ENCODE measurements around the gene PLEKHH2. TPM values are rescaled to one million over a fixed set of nuclear protein-coding genes. Genes with fewer than 3 reads are reported as not detected.

The PLEKHH2 gene
- total and polyA plus RNA-seq, 2 of the 13 experiments (the other 11 are each of a cell fraction or from before 2014, with no cell fraction given): 1.1 to 3.0 TPM

DNA sequence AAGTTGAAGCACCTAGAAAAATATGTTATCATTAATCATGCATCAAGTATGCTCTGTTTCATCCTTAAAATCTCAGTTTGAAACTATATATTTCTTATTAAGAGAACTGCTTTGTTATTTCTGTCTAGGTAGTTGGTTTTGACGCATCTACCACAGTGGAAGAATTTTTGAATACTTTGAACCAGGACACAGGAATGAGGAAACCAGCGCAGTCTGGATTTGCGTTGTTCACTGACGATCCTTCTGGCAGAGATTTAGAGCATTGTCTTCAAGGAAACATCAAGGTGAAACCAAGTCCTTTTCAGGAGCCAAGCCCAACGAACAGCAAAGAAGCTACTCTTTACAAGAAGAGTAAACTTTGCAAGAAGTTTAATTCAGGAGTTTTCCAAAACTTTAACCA lies 106.6 kb downstream of the PLEKHH2 start:
- BruUV-seq (replicated peaks): no TSS peak
- FAIRE-seq: no peak
- WGBS (ENCODE audit: low lambda C conversion rate): 95% methylated on average over 5 of the region's 5 CpGs
- Histone ChIP-seq H3K27ac (ENCODE audit: extremely low read length, insufficient read depth, low read length) (peak overlapping the region; percentile 47), H2AFZ (ENCODE audit: low read length) (no peak overlapping the region), H3K4me2 (ENCODE audit: low read depth, low read length) (no peak overlapping the region), H3K4me3 (replicated peaks in 1 of 3; ENCODE audit: insufficient read depth in 1 of 3, low read depth in 2 of 3, low read length in 3 of 3) (no peak overlapping the region), H3K4me1 (ENCODE audit: insufficient read depth, low read length) (peaks cover 36% of the 10 kb centered on the region), H3K79me2 (ENCODE audit: insufficient read depth, low read length) (no peaks in the 10 kb centered on the region), H3K36me3 (replicated peaks in 1 of 2; ENCODE audit: control insufficient read depth in 1 of 2, insufficient read depth in 2 of 2, low read length in 2 of 2) (no peaks in the 10 kb centered on the region), H4K20me1 (ENCODE audit: insufficient read depth, low read length) (no peaks in the 10 kb centered on the region), H3K27me3 (ENCODE audit: control insufficient read depth in 1 of 2, insufficient read depth in 2 of 2, low read length in 2 of 2) (no peaks in the 10 kb centered on the region), H3K9ac (ENCODE audit: insufficient read depth, low read depth, low read length) (no peak overlapping the region), H3K9me3 (ENCODE audit: low read length) (no peaks in the 10 kb centered on the region)
- no peak for DNase-seq (ENCODE audit: low spot score)
- ChIA-PET CTCF (ENCODE audit: low intra/inter-chr PET ratio, low total read pairs) (no interaction called here), POLR2A (interaction anchor here (0.9 to 1.7 kb wide), 6 partner anchors 10 to 951 kb away, joined by 3 to 9 read pairs (median 4); partner anchors contain the start of genes DYNC2LI1, HAAO, PLEKHH2 and THADA)
- in situ Hi-C loops (cut with HindIII; ENCODE audit: extremely low pct_ligation_motif_present, low pct_unique_long_range_greater_than_20kb) (no loop called here), intact Hi-C loops (cut with micrococcal nuclease; ENCODE audit: unreplicated experiment) (loop anchor here (1.0 kb wide), 1 partner anchor 131 kb away; no protein-coding TSS in a partner anchor)
- no peak for TF ChIP-seq JUNB (CRISPR knock-in tag; IDR thresholded peaks at IDR 0.05; ENCODE audit: borderline replicate concordance)
- no peak for TF ChIP-seq CREB3 (CRISPR knock-in tag; IDR thresholded peaks at IDR 0.05)
- no peak for TF ChIP-seq GATAD2A (CRISPR knock-in tag; IDR thresholded peaks at IDR 0.05)
- no peak for TF ChIP-seq ZBTB46 (CRISPR knock-in tag; IDR thresholded peaks at IDR 0.05; ENCODE audit: borderline replicate concordance)
- no peak for TF ChIP-seq CAMTA2 (CRISPR knock-in tag; IDR thresholded peaks at IDR 0.05; ENCODE audit: borderline replicate concordance)
- no peak for TF ChIP-seq TSC22D2 (CRISPR knock-in tag; IDR thresholded peaks at IDR 0.05; ENCODE audit: borderline replicate concordance)
- TF ChIP-seq ARID5B (CRISPR knock-in tag; IDR thresholded peaks at IDR 0.05): no peak
- TF ChIP-seq ZNF576 (CRISPR knock-in tag; IDR thresholded peaks at IDR 0.05): no peak
- TF ChIP-seq TOPORS (CRISPR knock-in tag; IDR thresholded peaks at IDR 0.05): no peak
- no peak for TF ChIP-seq ZNF138 (CRISPR knock-in tag; IDR thresholded peaks at IDR 0.05; ENCODE audit: low read depth)
- TF ChIP-seq ZKSCAN1 (IDR thresholded peaks at IDR 0.05; ENCODE audit: low read length): no peak
- no peak for TF ChIP-seq RBM39 (IDR thresholded peaks at IDR 0.05; ENCODE audit: low read depth, low read length, poor library complexity, severe bottlenecking)
- no peak for TF ChIP-seq ZEB1 (IDR thresholded peaks at IDR 0.05; ENCODE audit: insufficient replicate concordance, low read depth)
- no peak for TF ChIP-seq HOXA7 (CRISPR knock-in tag; IDR thresholded peaks at IDR 0.05)
- TF ChIP-seq ONECUT2 (CRISPR knock-in tag; IDR thresholded peaks at IDR 0.05): no peak
- no peak for TF ChIP-seq ZNF850 (CRISPR knock-in tag; conservative IDR thresholded peaks at IDR 0.05)
- no peak for TF ChIP-seq CBX1 (IDR thresholded peaks at IDR 0.05; ENCODE audit: low read depth)
- TF ChIP-seq SMARCE1 (IDR thresholded peaks at IDR 0.05; ENCODE audit: borderline replicate concordance): no peak
- no peak for TF ChIP-seq GZF1 (CRISPR knock-in tag; IDR thresholded peaks at IDR 0.05)
- TF ChIP-seq ZNF552 (CRISPR knock-in tag; IDR thresholded peaks at IDR 0.05; ENCODE audit: borderline replicate concordance): no peak
- no peak for ATAC-seq
